Neural cell (in vitro differentiated cells): ENCODE data around the gene NBEAL1.

Experiments used
- CTCF ChIP-seq: fragments of 450-650 bp; IDR thresholded peaks from 2 replicates; pipeline ENCODE4 v1.5.1; 2014; ENCODE audit warnings: antibody characterized with exemption, mild to moderate bottlenecking, moderate library complexity; ENCODE audit not compliant: poor library complexity, severe bottlenecking
- EZH2 ChIP-seq: fragments of 200-600, 300-800 bp; shearing (Covaris generic), sonication (generic); IDR thresholded peaks from 2 replicates; pipeline ENCODE4 v1.6.1; 2014; ENCODE audit warnings: antibody characterized with exemption, low read length, borderline replicate concordance, mild to moderate bottlenecking; ENCODE audit not compliant: insufficient read depth, poor library complexity, severe bottlenecking
- POLR2AphosphoS5 ChIP-seq: IDR thresholded peaks from 2 replicates; pipeline ENCODE4 v1.6.1; 2012

- TF ChIP-seq POLR2AphosphoS5 (no peak), EZH2 (no peak), CTCF (peak; percentile 65)
Observed at GRCh38 chr2:203225423-203226039, 210.9 kb downstream of the NBEAL1 start.
